DOHH2 (cell line): ENCODE results near the gene CATSPER4.

Source experiments
- CTCF ChIP-seq: fragments of 200-600 bp; sonication (generic); IDR thresholded peaks from one replicate; pipeline ENCODE4 v1.5.1; 2014; ENCODE audit warnings: antibody characterized with exemption, mild to moderate bottlenecking, low read depth, low read length; ENCODE audit not compliant: poor library complexity, severe bottlenecking
- EZH2phosphoT487 ChIP-seq: fragments of 200-600 bp; sonication (generic); IDR thresholded peaks from 2 replicates; pipeline ENCODE4 v1.6.1; 2017; ENCODE audit warnings: borderline replicate concordance, mild to moderate bottlenecking, antibody characterized with exemption, low read length, moderate library complexity, mixed read lengths

- TF ChIP-seq CTCF (no peak), EZH2phosphoT487 (no peak)
Measured at GRCh38 chr1:26155370-26156284, 34.8 kb upstream of the CATSPER4 start.
